PFSK-1 (cell line): Measurements from ENCODE around the gene CLCF1. TPM values are rescaled to one million over a fixed set of nuclear protein-coding genes. Genes with fewer than 3 reads are reported as not detected.

Experiments
- FOXP2 ChIP-seq: optimal IDR thresholded peaks from 2 replicates; pipeline ENCODE3; 2011; ENCODE audit warnings: borderline replicate concordance, control low read depth, inconsistent platforms; ENCODE audit not compliant: insufficient read depth; ENCODE audit errors: extremely low read length, extremely low read depth
- POLR2AphosphoS5 ChIP-seq: IDR thresholded peaks from 2 replicates; pipeline ENCODE4 v1.6.1; 2012; ENCODE audit warnings: low read depth, mild to moderate bottlenecking, control low read depth, low read length, moderate library complexity
- SIN3A ChIP-seq: IDR thresholded peaks from 2 replicates; pipeline ENCODE4 v1.6.1; 2012; ENCODE audit warnings: mild to moderate bottlenecking, low read length, moderate library complexity, borderline replicate concordance; ENCODE audit not compliant: insufficient read depth
- TAF1 ChIP-seq: IDR thresholded peaks from 2 replicates; pipeline ENCODE4 v1.6.1; 2012; ENCODE audit warnings: low read length, control low read depth, borderline replicate concordance; ENCODE audit not compliant: insufficient read depth
- polyA plus RNA-seq: library from polyadenylated mRNA; unstranded; fragments of >200 nt; gene quantifications from one replicate; pipeline ENCODE4 v1.2.1, GENCODE V29; 2012; ENCODE audit warnings: low read depth, missing spikeins; ENCODE audit not compliant: insufficient read length
- TF ChIP-seq, protein P1 (sequence below), 2 experiments: IDR thresholded peaks; 2 replicates each; pipeline versions ENCODE4 v1.6.1 to v1.8.0; 2011 to 2012; ENCODE audit warnings: low read depth in 2 of 2, low read length in 2 of 2, control low read depth in 1 of 2, inconsistent platforms in 1 of 2, mild to moderate bottlenecking in 1 of 2, moderate library complexity in 1 of 2; ENCODE audit not compliant: insufficient read depth in 1 of 2

The CLCF1 gene
- polyA plus RNA-seq: 1.7 TPM

GRCh38 chr11:67372993-67373647 lies at the start of gene CLCF1:
Gene CLCF1, minus strand, starts transcription at chr11:67373598. Its CDS starts 59 bp downstream, at chr11:67373539.
- TF ChIP-seq, protein P1, sequence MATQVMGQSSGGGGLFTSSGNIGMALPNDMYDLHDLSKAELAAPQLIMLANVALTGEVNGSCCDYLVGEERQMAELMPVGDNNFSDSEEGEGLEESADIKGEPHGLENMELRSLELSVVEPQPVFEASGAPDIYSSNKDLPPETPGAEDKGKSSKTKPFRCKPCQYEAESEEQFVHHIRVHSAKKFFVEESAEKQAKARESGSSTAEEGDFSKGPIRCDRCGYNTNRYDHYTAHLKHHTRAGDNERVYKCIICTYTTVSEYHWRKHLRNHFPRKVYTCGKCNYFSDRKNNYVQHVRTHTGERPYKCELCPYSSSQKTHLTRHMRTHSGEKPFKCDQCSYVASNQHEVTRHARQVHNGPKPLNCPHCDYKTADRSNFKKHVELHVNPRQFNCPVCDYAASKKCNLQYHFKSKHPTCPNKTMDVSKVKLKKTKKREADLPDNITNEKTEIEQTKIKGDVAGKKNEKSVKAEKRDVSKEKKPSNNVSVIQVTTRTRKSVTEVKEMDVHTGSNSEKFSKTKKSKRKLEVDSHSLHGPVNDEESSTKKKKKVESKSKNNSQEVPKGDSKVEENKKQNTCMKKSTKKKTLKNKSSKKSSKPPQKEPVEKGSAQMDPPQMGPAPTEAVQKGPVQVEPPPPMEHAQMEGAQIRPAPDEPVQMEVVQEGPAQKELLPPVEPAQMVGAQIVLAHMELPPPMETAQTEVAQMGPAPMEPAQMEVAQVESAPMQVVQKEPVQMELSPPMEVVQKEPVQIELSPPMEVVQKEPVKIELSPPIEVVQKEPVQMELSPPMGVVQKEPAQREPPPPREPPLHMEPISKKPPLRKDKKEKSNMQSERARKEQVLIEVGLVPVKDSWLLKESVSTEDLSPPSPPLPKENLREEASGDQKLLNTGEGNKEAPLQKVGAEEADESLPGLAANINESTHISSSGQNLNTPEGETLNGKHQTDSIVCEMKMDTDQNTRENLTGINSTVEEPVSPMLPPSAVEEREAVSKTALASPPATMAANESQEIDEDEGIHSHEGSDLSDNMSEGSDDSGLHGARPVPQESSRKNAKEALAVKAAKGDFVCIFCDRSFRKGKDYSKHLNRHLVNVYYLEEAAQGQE (IDR thresholded peaks at IDR 0.05; ENCODE audit: insufficient read depth in 1 of 2, low read depth in 2 of 2, low read length in 2 of 2): no peak
- TF ChIP-seq TAF1 (no peak), FOXP2 (no peak), POLR2AphosphoS5 (no peak), SIN3A (no peak)

GRCh38 chr11:67422891-67423290 lies 49.5 kb upstream of the CLCF1 start:
- TF ChIP-seq POLR2AphosphoS5 (no peak), TAF1 (no peak), SIN3A (no peak)
- TF ChIP-seq, protein P1 (IDR thresholded peaks at IDR 0.05; ENCODE audit: insufficient read depth in 1 of 2, low read depth in 2 of 2, low read length in 2 of 2): no peak

DNA sequence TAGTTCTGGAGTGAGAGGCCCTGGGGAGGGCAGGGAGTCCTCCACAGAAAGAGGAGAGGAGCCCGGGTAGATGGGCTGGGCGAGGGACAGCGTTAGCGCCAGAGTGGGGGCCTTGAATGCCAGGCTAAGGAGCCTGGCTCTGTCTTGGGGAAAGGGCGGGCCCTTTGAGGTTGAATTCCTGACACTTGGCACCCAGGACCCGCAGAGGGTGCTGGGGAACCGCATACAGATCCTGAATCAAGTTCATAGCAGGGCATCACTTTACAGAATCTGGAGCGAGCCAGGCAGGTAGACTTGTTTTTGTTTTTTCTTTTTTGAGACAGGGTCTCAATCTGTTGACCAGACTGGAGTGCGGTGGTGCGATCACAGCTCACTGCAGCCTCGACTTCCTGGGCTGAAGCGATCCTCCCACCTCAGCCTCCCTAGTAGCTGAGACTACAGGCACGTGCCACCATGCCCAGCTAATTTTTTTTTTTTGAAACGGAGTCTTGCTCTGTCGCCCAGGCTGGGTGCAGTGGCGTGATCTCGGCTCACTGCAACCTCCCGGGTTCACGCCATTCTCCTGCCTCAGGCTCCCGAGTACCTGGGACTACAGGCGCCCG lies 48.1 kb upstream of the CLCF1 start:
- no peak for TF ChIP-seq FOXP2
- no peak for TF ChIP-seq TAF1
- no peak for TF ChIP-seq POLR2AphosphoS5
- TF ChIP-seq SIN3A: no peak
- TF ChIP-seq, protein P1 (IDR thresholded peaks at IDR 0.05; ENCODE audit: insufficient read depth in 1 of 2, low read depth in 2 of 2, low read length in 2 of 2): no peak

GRCh38 chr11:67420646-67421429 lies 47.4 kb upstream of the CLCF1 start:
- TF ChIP-seq, protein P1 (IDR thresholded peaks at IDR 0.05; ENCODE audit: insufficient read depth in 1 of 2, low read depth in 2 of 2, low read length in 2 of 2): no peak
- TF ChIP-seq TAF1 (peak; percentile 60; the same call in 1 of the 2 replicates), SIN3A (no peak), POLR2AphosphoS5 (peak; percentile 53; the same call in 1 of the 2 replicates), FOXP2 (peak; percentile 50)
